Astrocyte (in vitro differentiated cells and primary cell): ENCODE data around the gene XCL1. TPM values are rescaled to one million over a fixed set of nuclear protein-coding genes. Genes with fewer than 3 reads are reported as not detected.
A peak's percentile ranks its signal among the peaks of the same experiment; 100 is the strongest.
"Not testable (repeated sequence)": the region's sequence is repeated elsewhere in the genome, so short reads cannot be mapped to it uniquely, and the experiment has no call there.

ENCODE experiments used
- DNase-seq: peaks from one replicate; pipeline ENCODE4 v3.0.0-alpha.2; 2010; ENCODE audit warnings: low read depth
- FAIRE-seq: peaks from 2 replicates; lab custom pipeline; 2011; peaks lifted over from hg19 to GRCh38; lab: Jason Lieb, UNC
- H2AFZ ChIP-seq: 2 replicates; pipeline ENCODE4 v1.6.0; 2012; ENCODE audit warnings: low read depth, low read length, inconsistent platforms
- H3K27ac ChIP-seq: 2 replicates; pipeline ENCODE4 v1.5.1; 2011; ENCODE audit warnings: low read depth, low read length, inconsistent platforms
- H3K27me3 ChIP-seq: 2 replicates; pipeline ENCODE4 v1.6.0; 2011; ENCODE audit warnings: low read length, inconsistent platforms; ENCODE audit not compliant: insufficient read depth
- H3K36me3 ChIP-seq: 2 replicates; pipeline ENCODE4 v1.5.1; 2011; ENCODE audit warnings: low read length, inconsistent platforms; ENCODE audit not compliant: insufficient read depth
- H3K4me1 ChIP-seq: 2 replicates; pipeline ENCODE4 v1.5.1; 2011; ENCODE audit warnings: low read length, inconsistent platforms; ENCODE audit not compliant: insufficient read depth
- H3K4me2 ChIP-seq: 2 replicates; pipeline ENCODE4 v1.6.0; 2012; ENCODE audit warnings: low read length, inconsistent platforms
- H3K4me3 ChIP-seq: 2 replicates; pipeline ENCODE4 v1.5.1; 2011; ENCODE audit warnings: low read depth, mild to moderate bottlenecking, low read length, inconsistent platforms; ENCODE audit not compliant: insufficient read depth
- H3K79me2 ChIP-seq: 2 replicates; pipeline ENCODE4 v1.6.0; 2012; ENCODE audit warnings: mild to moderate bottlenecking, low read length, inconsistent platforms; ENCODE audit not compliant: insufficient read depth
- H3K9ac ChIP-seq: 2 replicates; pipeline ENCODE4 v1.6.0; 2012; ENCODE audit warnings: mild to moderate bottlenecking, low read length, inconsistent platforms
- H3K9me3 ChIP-seq: 2 replicates; pipeline ENCODE4 v1.5.1; 2012; ENCODE audit warnings: low read depth, mild to moderate bottlenecking, low read length, inconsistent platforms; ENCODE audit not compliant: insufficient read depth
- H4K20me1 ChIP-seq: 2 replicates; pipeline ENCODE4 v1.6.0; 2012; ENCODE audit warnings: low read length, inconsistent platforms; ENCODE audit not compliant: insufficient read depth
- H3K27ac Mint-ChIP-seq: one replicate; pipeline ENCODE4 v1.8.0; 2021; ENCODE audit warnings: mild to moderate bottlenecking, mixed read lengths; ENCODE audit not compliant: unreplicated experiment
- H3K27me3 Mint-ChIP-seq: one replicate; pipeline ENCODE4 v1.8.0; 2021; ENCODE audit warnings: low read depth, mixed read lengths; ENCODE audit not compliant: unreplicated experiment
- H3K36me3 Mint-ChIP-seq: one replicate; pipeline ENCODE4 v1.8.0; 2021; ENCODE audit warnings: low read depth, mixed read lengths; ENCODE audit not compliant: unreplicated experiment
- H3K4me1 Mint-ChIP-seq: one replicate; pipeline ENCODE4 v1.8.0; 2021; ENCODE audit warnings: low read depth, mixed read lengths; ENCODE audit not compliant: unreplicated experiment
- H3K4me3 Mint-ChIP-seq: one replicate; pipeline ENCODE4 v1.8.0; 2021; ENCODE audit warnings: mild to moderate bottlenecking, moderate library complexity, mixed read lengths; ENCODE audit not compliant: unreplicated experiment
- H3K9me3 Mint-ChIP-seq: one replicate; pipeline ENCODE4 v1.8.0; 2021; ENCODE audit warnings: mild to moderate bottlenecking, mixed read lengths; ENCODE audit not compliant: unreplicated experiment
- EZH2 ChIP-seq: IDR thresholded peaks from 2 replicates; pipeline ENCODE4 v1.6.1; 2012; ENCODE audit warnings: mild to moderate bottlenecking, low read length, inconsistent platforms; ENCODE audit not compliant: insufficient read depth
- total RNA-seq: library from RNA; stranded (reverse); gene quantifications from 2 replicates; pipeline ENCODE4 v1.2.1, GENCODE V29; 2021
- TF ChIP-seq, protein P1 (sequence below): IDR thresholded peaks from 2 replicates; pipeline ENCODE4 v1.5.1; 2011; ENCODE audit warnings: low read depth, mild to moderate bottlenecking, inconsistent platforms, low read length, moderate library complexity; ENCODE audit not compliant: insufficient read depth

Gene XCL1
- total RNA-seq, 1 donor from 2014 or later = not detected

DNA sequence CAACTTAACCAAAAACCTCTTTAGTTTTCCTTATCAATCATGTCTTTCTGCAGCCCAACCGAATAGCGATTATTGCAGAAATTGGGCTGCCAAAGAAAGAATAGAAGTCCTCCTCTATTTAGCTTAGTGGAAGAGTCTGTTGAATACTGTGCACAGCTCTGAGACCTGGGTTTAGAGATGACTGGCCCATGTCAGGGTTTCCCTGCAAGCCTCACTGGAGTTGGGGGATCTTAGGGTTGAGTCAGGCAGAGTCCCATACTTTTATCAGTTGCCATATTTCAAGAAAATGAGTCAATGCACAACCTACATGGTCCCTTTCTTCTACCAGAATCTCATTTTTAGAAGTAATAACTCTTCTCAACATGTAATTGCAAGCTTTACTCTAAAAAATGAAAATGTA, 3.9 kb downstream of the XCL1 start:
- not testable (repeated sequence) for H3K4me3 ChIP-seq, H3K27ac ChIP-seq, H3K79me2 ChIP-seq, H4K20me1 ChIP-seq, H3K4me1 Mint-ChIP-seq, H3K9me3 ChIP-seq, H3K27me3 Mint-ChIP-seq, H3K27me3 ChIP-seq, H2AFZ ChIP-seq, H3K4me2 ChIP-seq, DNase-seq, H3K4me3 Mint-ChIP-seq, H3K9ac ChIP-seq, H3K36me3 ChIP-seq, H3K27ac Mint-ChIP-seq, H3K36me3 Mint-ChIP-seq, H3K9me3 Mint-ChIP-seq, FAIRE-seq
- peaks cover 12% of the 10 kb centered on the region for H3K4me1 ChIP-seq

DNA sequence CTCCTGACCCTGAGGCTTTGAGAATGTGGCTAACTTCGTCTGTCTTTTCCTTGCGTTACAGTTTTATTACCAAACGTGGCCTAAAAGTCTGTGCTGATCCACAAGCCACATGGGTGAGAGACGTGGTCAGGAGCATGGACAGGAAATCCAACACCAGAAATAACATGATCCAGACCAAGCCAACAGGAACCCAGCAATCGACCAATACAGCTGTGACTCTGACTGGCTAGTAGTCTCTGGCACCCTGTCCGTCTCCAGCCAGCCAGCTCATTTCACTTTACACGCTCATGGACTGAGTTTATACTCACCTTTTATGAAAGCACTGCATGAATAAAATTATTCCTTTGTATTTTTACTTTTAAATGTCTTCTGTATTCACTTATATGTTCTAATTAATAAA, 4.6 kb downstream of the XCL1 start:
- H3K79me2 ChIP-seq, H3K36me3 ChIP-seq, H3K9ac ChIP-seq, H3K36me3 Mint-ChIP-seq, H3K4me2 ChIP-seq, DNase-seq, H2AFZ ChIP-seq, H3K9me3 Mint-ChIP-seq, H3K27me3 Mint-ChIP-seq, H3K4me3 Mint-ChIP-seq, H3K27ac Mint-ChIP-seq, H3K4me1 Mint-ChIP-seq, H3K9me3 ChIP-seq, H4K20me1 ChIP-seq, H3K27ac ChIP-seq, H3K4me3 ChIP-seq, H3K27me3 ChIP-seq: not testable (repeated sequence)
- H3K4me1 ChIP-seq = peaks cover 15% of the 10 kb centered on the region
- peak; percentile 56 for FAIRE-seq

DNA sequence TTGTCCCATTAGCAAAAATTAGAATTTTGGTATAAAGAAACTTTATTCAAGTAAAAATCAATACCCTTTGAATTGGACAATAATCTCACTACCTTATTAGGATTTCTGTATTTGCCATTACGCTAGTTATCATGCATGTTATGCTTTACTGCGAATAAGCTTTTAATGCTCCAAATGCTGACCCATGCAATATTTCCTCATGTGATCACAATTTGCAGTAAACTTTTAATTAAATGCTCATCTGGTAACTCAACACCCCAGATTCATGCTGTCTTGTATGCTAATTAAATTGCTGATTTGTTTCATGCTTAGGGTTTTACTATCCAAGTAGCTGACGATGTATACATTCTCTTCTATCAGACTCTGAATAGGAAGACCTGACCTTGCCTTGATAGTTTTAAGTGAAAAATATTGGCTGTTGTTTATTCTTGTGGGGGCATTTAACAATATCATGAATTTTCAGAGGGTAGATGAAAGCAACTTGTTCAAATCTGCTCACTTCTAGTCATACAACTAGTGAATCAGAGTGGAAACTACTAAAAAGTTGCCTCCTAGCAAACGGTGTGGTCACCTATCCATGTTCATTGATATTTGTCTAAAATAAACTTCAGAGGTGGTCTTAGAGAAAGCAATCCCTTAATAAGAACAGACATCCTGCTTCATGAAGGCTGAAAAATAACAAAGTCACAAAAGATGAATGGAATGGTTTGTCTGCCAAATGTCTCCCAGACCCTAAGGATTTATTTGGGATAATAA, 5.6 kb downstream of the XCL1 start:
- H3K36me3 ChIP-seq = no peaks in the 10 kb centered on the region
- Mint-ChIP-seq H3K4me3 (no peak overlapping the region), H3K27me3 (no peaks in the 10 kb centered on the region), H3K9me3 (no peaks in the 10 kb centered on the region), H3K27ac (no peak overlapping the region), H3K4me1 (peaks cover 8% of the 10 kb centered on the region), H3K36me3 (no peaks in the 10 kb centered on the region)
- H4K20me1 ChIP-seq = no peaks in the 10 kb centered on the region
- no peaks in the 10 kb centered on the region for H3K79me2 ChIP-seq
- peaks cover 15% of the 10 kb centered on the region for H3K4me1 ChIP-seq
- no peak overlapping the region for H2AFZ ChIP-seq
- no peak overlapping the region for H3K4me2 ChIP-seq
- H3K27me3 ChIP-seq = no peaks in the 10 kb centered on the region
- TF ChIP-seq, protein P1, sequence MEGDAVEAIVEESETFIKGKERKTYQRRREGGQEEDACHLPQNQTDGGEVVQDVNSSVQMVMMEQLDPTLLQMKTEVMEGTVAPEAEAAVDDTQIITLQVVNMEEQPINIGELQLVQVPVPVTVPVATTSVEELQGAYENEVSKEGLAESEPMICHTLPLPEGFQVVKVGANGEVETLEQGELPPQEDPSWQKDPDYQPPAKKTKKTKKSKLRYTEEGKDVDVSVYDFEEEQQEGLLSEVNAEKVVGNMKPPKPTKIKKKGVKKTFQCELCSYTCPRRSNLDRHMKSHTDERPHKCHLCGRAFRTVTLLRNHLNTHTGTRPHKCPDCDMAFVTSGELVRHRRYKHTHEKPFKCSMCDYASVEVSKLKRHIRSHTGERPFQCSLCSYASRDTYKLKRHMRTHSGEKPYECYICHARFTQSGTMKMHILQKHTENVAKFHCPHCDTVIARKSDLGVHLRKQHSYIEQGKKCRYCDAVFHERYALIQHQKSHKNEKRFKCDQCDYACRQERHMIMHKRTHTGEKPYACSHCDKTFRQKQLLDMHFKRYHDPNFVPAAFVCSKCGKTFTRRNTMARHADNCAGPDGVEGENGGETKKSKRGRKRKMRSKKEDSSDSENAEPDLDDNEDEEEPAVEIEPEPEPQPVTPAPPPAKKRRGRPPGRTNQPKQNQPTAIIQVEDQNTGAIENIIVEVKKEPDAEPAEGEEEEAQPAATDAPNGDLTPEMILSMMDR = no peak
- TF ChIP-seq EZH2 = no peak
- H3K27ac ChIP-seq = no peak overlapping the region
- FAIRE-seq (no peak), DNase-seq (no peak)
- H3K9ac ChIP-seq = no peak overlapping the region
- H3K4me3 ChIP-seq = no peak overlapping the region
- H3K9me3 ChIP-seq = no peaks in the 10 kb centered on the region
